Mucosa of rectum (tissue), 2 donors: ENCODE measurements around the gene PTPRK.
"Not testable (repeated sequence)": the region's sequence is repeated elsewhere in the genome, so short reads cannot be mapped to it uniquely, and the experiment has no call there.

Experiments used
- H3K27ac ChIP-seq, 2 donors: one replicate each; pipeline ENCODE4 v1.7.0; 2013; ENCODE audit warnings: inconsistent platforms in 2 of 2, low read depth in 2 of 2, low read length in 2 of 2
- H3K27me3 ChIP-seq, 2 donors: one replicate each; pipeline ENCODE4 v1.7.0; 2013; ENCODE audit warnings: low read length in 2 of 2; ENCODE audit not compliant: control insufficient read depth in 2 of 2, insufficient read depth in 2 of 2
- H3K36me3 ChIP-seq, 2 donors: one replicate each; pipeline ENCODE4 v1.7.0; 2013; ENCODE audit warnings: low read length in 2 of 2; ENCODE audit not compliant: control insufficient read depth in 2 of 2, insufficient read depth in 2 of 2
- H3K4me1 ChIP-seq, 2 donors: one replicate each; pipeline ENCODE4 v1.7.0; 2013; ENCODE audit warnings: low read length in 2 of 2, mild to moderate bottlenecking in 1 of 2; ENCODE audit not compliant: control insufficient read depth in 2 of 2, insufficient read depth in 2 of 2
- H3K4me3 ChIP-seq, 2 donors: one replicate each; pipeline ENCODE4 v1.7.0; 2013; ENCODE audit warnings: low read length in 2 of 2
- H3K9ac ChIP-seq, 2 donors: one replicate each; pipeline ENCODE4 v1.7.0; 2013; ENCODE audit warnings: low read length in 2 of 2, low read depth in 1 of 2, mild to moderate bottlenecking in 1 of 2
- H3K9me3 ChIP-seq, 2 donors: one replicate each; pipeline ENCODE4 v1.7.0; 2013; ENCODE audit warnings: low read length in 2 of 2; ENCODE audit not compliant: control insufficient read depth in 2 of 2
- donor health status: healthy.
- donor health status: Normal muscosa, but diverticular disease.

The PTPRK gene

DNA sequence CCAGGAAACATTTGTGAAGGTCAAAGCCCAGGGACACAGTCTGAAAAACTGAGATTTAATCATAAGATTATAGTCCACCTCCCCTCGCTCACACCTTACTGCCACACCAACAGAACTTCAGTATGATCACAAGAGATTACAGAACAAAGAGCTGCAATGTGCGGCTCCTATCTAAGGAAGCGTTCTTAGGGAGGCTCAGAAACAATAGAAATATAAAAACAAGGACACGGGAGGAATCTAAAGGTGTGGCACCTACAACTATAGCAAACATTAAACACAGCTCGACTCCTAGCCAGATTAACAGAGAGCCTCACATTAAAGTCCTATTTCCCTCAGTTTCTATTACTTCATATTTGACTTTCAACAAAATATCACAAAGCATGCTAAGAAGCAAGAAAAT is 579.2 kb downstream of the PTPRK start:
- Histone ChIP-seq H3K36me3 (no peaks in the 10 kb centered on the region), H3K27ac (no peak overlapping the region), H3K4me1 (peaks cover 0 to 2% of the 10 kb centered on the region in 2 donors), H3K9me3 (no peaks in the 10 kb centered on the region), H3K9ac (no peak overlapping the region), H3K27me3 (no peaks in the 10 kb centered on the region), H3K4me3 (no peak overlapping the region)

DNA sequence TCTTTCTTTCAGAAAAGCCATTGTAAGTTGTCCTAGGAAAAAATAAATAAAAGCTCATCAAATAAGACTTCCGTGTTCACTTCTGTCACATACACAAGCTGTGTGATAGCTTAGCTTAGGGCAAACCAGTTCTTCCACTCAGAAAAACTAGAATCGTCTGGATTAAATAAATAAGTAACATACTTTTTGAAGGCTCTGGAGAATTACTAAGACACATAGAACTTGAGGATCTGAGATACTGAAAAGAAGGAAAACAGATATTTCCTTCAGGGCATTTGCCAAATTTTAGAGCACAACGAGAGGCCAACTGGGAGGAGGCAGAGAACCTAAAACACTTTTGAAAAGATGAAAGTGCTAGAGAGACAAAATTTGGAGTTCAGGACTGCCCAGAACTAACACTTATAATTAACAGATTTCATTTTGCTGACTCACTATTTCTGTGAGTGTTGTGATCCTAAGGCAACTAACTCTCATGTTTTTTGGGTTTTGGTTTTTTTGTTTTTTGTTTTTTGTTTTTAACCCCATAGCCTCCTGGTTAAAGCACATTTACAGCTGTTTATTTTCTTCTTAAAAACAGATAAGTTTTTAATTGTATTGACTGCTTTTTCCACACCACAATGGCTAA is 580.8 kb downstream of the PTPRK start:
- Histone ChIP-seq H3K4me1 (peaks cover 0 to 2% of the 10 kb centered on the region in 2 donors), H3K27me3 (no peaks in the 10 kb centered on the region), H3K36me3 (no peaks in the 10 kb centered on the region), H3K27ac (no peak overlapping the region), H3K9ac (no peak overlapping the region), H3K4me3 (no peak overlapping the region), H3K9me3 (no peaks in the 10 kb centered on the region)

DNA sequence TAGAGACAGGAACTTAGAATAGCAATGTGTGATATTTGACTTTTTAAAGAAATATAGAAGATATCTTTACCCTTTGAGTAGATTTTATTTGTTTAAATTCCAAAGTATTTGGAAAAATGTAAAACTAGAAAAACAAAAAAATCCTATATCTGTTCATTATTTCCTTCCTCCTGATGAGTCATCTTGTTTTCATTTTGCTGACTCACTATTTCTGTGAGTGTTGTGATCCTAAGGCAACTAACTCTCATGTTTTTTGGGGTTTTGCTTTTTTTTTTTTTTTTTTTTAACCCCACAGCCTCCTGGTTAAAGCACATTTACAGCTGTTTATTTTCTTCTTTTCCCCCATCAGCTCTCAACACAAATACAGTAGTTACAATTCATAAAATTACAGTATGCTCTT is 581.7 kb downstream of the PTPRK start:
- H3K27me3 ChIP-seq: no peaks in the 10 kb centered on the region
- no peaks in the 10 kb centered on the region for H3K36me3 ChIP-seq
- no peak overlapping the region for H3K27ac ChIP-seq
- no peak overlapping the region for H3K9ac ChIP-seq
- peaks cover 0 to 2% of the 10 kb centered on the region in 2 donors for H3K4me1 ChIP-seq
- no peaks in the 10 kb centered on the region for H3K9me3 ChIP-seq
- H3K4me3 ChIP-seq: no peak overlapping the region

DNA sequence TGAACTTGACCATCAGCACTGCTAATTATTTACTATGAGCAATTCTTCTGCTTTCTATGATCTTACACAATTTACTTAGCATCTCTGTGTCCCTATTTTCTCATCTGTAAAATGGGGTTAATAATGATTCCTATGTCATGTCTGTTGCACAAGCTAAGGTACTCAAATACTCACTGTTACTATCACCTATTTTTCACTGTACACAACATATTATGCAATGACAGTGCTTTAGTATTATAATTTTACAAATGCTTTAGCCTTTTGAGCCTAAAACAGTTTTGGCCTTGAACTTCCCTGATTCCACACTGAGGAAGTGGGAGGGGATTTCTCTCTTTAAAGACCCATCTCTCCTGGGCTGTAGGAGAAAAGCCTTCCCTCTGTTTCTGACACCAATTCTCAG is 582.7 kb downstream of the PTPRK start:
- no peak overlapping the region for H3K9ac ChIP-seq
- no peak overlapping the region for H3K4me3 ChIP-seq
- no peaks in the 10 kb centered on the region for H3K36me3 ChIP-seq
- no peak overlapping the region for H3K27ac ChIP-seq
- H3K27me3 ChIP-seq: no peaks in the 10 kb centered on the region
- H3K9me3 ChIP-seq: peaks cover 0 to 3% of the 10 kb centered on the region in 2 donors
- H3K4me1 ChIP-seq: peaks cover 0 to 2% of the 10 kb centered on the region in 2 donors

DNA sequence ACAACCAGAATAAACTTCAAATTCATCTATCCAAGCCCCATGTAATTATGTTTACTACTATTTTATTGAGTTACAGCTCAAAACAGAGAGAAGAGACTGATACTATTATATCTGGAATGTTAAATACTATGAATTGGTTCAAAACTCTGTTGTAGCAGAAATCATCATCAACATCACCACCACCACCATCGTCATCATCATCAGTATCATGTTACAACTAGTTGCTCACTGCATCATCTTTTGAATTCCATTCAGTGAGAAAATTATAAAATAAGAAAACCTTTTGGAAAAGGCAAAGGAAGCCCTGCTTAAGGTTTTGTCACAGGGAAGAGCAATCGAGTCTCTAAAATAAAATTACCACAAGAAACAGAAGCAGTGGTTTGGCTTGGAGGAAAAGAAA is 583.3 kb downstream of the PTPRK start:
- Histone ChIP-seq H3K9me3 (peaks cover 0 to 5% of the 10 kb centered on the region in 2 donors), H3K27ac (no peak overlapping the region), H3K9ac (no peak overlapping the region), H3K36me3 (no peaks in the 10 kb centered on the region), H3K27me3 (no peaks in the 10 kb centered on the region), H3K4me1 (peaks cover 0 to 2% of the 10 kb centered on the region in 2 donors), H3K4me3 (no peak overlapping the region)

GRCh38 chr6:127934956-127935355 is 585.4 kb downstream of the PTPRK start:
- Histone ChIP-seq H3K4me3 (no peak overlapping the region), H3K27me3 (no peaks in the 10 kb centered on the region), H3K9me3 (peaks cover 0 to 5% of the 10 kb centered on the region in 2 donors), H3K27ac (no peak overlapping the region), H3K9ac (no peak overlapping the region), H3K4me1 (peaks cover 0 to 2% of the 10 kb centered on the region in 2 donors), H3K36me3 (no peaks in the 10 kb centered on the region)

- H3K4me1 ChIP-seq: no peaks in the 10 kb centered on the region
Observed at GRCh38 chr6:127933852-127934840, 586.3 kb downstream of the PTPRK start.

DNA sequence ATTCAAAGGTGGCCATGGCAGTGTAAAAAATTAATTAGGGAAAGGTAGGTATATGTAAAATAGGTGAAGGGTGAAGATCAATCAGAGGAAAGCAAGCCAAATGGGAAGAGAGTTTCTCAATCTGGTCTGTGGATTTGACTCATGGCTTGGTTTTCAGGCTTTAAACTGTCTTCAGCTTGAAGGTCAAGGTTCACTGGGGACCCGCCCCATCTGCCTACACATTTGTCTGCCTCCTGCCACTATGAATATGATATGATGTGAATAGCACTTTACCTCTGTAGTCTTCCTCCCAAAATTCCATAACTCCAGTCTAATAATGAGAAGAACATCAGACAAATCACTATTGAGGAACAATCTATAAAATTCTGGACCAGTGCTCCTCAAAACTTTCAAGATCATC is 587.3 kb downstream of the PTPRK start:
- Histone ChIP-seq H3K9ac (no peak overlapping the region), H3K4me3 (no peak overlapping the region), H3K9me3 (peaks cover 0 to 5% of the 10 kb centered on the region in 2 donors), H3K27me3 (no peaks in the 10 kb centered on the region), H3K36me3 (no peaks in the 10 kb centered on the region), H3K4me1 (no peaks in the 10 kb centered on the region), H3K27ac (no peak overlapping the region)

More at GRCh38 chr6:127933852-127934840, 586.3 kb downstream of the PTPRK start:
- Histone ChIP-seq H3K36me3 (no peaks in the 10 kb centered on the region), H3K9ac (no peak overlapping the region), H3K4me3 (no peak overlapping the region), H3K9me3 (peaks cover 0 to 5% of the 10 kb centered on the region in 2 donors), H3K27ac (peak overlapping the region in 1 of 2 donors; percentile 32), H3K27me3 (no peaks in the 10 kb centered on the region)

- Histone ChIP-seq H3K9ac (no peak overlapping the region), H3K4me3 (no peak overlapping the region), H3K9me3 (peaks cover 0 to 5% of the 10 kb centered on the region in 2 donors), H3K36me3 (no peaks in the 10 kb centered on the region), H3K27me3 (no peaks in the 10 kb centered on the region), H3K4me1 (no peaks in the 10 kb centered on the region), H3K27ac (no peak overlapping the region)
Observed at GRCh38 chr6:127932708-127933107, 587.7 kb downstream of the PTPRK start.

DNA sequence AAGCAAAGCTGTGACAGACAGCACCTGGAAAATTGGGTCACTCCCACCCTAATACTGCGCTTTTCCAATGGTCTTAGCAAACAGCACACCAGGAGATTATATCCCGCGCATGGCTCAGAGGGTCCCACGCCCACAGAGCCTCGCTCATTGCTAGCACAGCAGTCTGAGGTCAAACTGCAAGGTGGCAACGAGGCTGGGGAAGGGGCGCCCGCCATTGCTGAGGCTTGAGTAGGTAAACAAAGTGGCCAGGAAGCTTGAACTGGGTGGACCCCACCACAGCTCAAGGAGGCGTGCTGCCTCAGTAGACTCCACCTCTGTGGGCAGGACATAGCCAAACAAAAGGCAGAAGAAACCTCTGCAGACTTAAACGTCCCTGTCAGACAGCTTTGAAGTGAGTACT is 594.0 kb downstream of the PTPRK start:
- H3K4me3 ChIP-seq, H3K36me3 ChIP-seq, H3K9me3 ChIP-seq, H3K27ac ChIP-seq, H3K27me3 ChIP-seq, H3K9ac ChIP-seq, H3K4me1 ChIP-seq: not testable (repeated sequence)
